ES-I3 (cell line): ENCODE measurements around the gene UBE2G2.

Source experiments
- H3K36me3 ChIP-seq: 2 replicates; pipeline ENCODE4 v1.6.1; 2013; ENCODE audit warnings: mild to moderate bottlenecking, low read length, control low read depth, moderate library complexity; ENCODE audit not compliant: insufficient read depth
- H3K4me1 ChIP-seq: 2 replicates; pipeline ENCODE4 v1.6.1; 2013; ENCODE audit warnings: mild to moderate bottlenecking, control low read depth, low read length; ENCODE audit not compliant: insufficient read depth
- H3K9ac ChIP-seq: 2 replicates; pipeline ENCODE4 v1.6.1; 2013; ENCODE audit warnings: low read depth, mild to moderate bottlenecking, low read length, moderate library complexity
- H3K9me3 ChIP-seq: 2 replicates; pipeline ENCODE4 v1.6.1; 2013; ENCODE audit warnings: mild to moderate bottlenecking, low read length, moderate library complexity; ENCODE audit not compliant: control insufficient read depth, insufficient read depth

Gene UBE2G2

DNA sequence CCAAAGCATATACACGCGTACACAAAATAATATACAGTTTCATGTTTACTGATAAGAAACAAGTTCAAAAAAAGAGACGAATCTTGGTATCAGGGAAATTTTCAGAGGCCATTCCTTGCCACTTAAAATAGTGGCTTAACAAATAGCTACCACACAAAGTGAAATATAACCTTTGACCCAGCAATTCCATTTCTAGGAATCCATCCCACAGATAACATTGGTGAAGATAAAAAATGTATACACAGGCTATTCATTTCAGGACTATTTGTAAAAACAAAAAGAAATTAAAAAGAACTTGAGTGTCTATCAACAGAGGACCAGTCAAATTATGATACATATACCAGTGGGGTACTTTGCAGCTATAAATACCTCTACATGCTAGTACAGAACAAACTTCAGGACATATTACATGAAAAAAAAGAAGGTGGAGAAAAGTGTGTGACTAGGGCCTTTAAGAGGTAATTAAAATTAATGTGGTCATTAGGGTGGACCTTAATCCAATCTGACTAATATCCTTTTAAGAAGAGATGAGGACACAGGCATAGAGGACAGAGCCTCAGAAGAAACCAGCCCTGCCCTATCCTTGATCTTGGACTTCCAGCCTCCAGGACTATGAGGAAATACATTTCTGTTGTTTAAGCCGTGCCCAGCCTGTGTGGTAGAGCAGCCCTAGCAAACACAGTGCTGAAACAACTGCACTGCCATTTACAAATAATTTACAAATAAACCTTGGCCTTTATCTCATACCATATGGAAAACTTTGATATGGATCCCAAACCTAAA, 7.8 kb downstream of the UBE2G2 start:
- Histone ChIP-seq H3K9me3 (no peaks in the 10 kb centered on the region), H3K9ac (no peak overlapping the region), H3K4me1 (peaks cover 7% of the 10 kb centered on the region; the same call in 1 of the 2 replicates), H3K36me3 (peaks cover 25% of the 10 kb centered on the region)

DNA sequence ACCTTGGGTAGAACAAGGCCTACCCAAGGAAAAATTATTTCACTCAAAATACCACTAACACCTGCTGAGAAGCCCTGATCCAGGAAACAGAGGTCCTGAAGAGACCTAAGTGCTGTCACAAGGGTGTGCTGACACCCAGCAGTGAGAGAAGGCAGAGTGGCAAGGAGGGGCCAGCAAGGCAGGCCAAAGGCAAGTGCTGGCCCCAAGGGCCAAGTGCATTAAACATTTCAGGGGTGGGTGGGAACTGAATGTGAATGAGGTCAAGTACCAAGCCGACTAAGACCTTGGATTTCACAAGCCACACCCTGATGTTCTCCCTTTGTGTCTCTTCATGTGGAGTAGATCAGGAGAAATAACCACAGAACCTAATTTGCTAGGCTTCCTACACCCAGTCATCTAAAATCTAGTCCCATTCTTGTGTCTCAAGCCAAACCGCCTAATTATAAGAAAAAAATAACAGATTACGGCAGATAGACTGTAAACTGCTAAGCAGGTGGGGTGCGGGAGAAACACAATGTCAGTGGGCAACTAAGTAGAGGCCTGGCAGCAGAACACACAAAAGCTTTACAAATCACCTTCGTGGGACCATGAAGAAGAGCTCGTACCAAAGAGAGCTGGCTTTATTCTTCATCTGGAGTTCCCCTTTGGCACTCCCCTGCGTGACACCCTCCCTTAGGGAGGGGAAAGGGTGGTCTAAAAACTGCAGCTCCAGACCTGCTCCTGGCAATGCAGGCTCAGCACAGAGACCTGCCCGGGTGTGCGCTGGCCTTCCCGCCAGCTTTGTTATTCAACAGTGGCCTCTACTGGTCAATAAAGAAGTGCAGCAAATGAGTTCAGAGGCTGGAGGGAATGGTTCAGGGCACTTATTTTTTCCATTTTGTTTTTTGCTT, 8.7 kb downstream of the UBE2G2 start:
- peaks cover 7% of the 10 kb centered on the region; the same call in 1 of the 2 replicates for H3K4me1 ChIP-seq
- no peak overlapping the region for H3K9ac ChIP-seq
- H3K36me3 ChIP-seq: peaks cover 17% of the 10 kb centered on the region
- no peaks in the 10 kb centered on the region for H3K9me3 ChIP-seq

DNA sequence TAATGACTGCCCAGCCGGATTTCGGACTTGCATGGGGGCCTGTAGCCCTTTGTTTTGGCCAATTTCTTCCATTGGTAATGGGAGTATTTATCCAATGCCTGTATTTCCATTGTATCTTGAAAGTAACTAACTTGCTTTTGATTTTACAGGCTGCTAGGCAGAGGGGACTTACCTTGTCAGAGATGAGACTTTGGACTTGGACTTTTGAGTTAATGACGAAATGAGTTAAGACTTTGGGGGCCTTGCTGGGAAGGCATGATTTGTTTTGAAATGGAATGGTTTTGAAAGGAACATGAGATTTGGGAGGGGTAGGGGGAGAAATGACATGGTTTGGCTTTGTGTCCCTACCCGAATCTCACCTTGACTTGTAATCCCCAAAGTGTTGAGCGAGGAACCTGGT, 9.6 kb downstream of the UBE2G2 start:
- Histone ChIP-seq H3K4me1 (peaks cover 7% of the 10 kb centered on the region; the same call in 1 of the 2 replicates), H3K9me3 (no peaks in the 10 kb centered on the region), H3K36me3 (peaks cover 17% of the 10 kb centered on the region), H3K9ac (no peak overlapping the region)

DNA sequence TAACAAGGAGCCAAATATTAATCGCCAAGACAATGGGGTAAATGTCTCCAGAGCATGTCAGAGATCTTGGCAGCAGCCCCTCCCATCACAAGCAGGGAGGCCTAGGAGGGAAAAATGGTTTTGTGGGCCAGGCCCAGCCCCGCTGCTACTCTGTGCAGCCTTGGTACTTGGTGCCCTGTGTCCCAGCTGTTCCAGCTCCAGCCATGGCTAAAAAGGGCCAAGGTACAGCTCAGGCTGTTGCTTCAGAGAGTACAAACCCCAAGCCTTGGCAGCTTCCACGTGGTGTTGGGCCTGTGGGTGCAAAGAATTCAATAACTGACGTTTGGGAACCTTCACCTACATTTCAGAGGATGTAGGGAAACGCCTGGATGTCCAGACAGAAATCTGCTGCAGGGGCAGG, 10.4 kb downstream of the UBE2G2 start:
- peaks cover 11% of the 10 kb centered on the region for H3K36me3 ChIP-seq
- peaks cover 7% of the 10 kb centered on the region; the same call in 1 of the 2 replicates for H3K4me1 ChIP-seq
- H3K9me3 ChIP-seq: no peaks in the 10 kb centered on the region
- H3K9ac ChIP-seq: no peak overlapping the region

DNA sequence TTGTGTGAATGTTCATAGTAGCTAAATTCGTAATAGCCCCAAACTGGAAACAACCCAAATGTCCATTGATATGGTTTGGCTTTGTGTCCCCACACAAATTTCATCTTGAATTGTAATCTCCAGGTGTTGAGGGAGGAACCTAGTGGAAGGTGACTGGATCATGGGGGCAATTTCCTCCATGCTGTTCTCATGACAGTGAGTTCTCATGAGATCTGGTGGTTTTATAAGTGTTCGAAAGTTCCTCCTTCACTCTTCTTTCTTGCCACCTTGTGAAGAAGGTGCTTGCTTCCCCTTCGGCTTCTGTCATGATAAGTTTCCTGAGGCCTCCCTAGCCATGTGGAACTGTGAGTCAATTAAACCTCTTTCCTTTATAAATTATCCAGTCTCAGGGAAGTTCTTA, 11.3 kb downstream of the UBE2G2 start:
- Histone ChIP-seq H3K9me3 (no peaks in the 10 kb centered on the region), H3K9ac (no peak overlapping the region), H3K4me1 (peaks cover 7% of the 10 kb centered on the region; the same call in 1 of the 2 replicates), H3K36me3 (peaks cover 11% of the 10 kb centered on the region)

DNA sequence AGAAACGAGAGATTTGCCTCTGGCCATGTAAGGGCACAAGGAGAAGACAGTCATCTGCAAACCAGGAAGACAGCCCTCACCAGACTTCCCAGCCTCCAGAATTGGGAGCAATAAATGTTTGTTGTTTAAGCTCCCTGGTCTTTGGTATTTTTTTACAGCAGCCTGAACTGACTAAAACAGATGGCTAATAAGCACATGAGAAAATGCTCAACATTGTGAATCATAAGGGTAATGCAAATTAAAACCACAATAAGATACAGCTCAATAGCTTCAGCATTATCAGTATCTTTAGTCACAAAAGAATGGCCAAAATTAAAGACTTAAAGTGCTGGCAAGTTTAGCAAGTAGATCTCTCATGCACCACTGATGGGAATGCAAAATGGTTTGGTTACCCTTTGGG, 11.7 kb downstream of the UBE2G2 start:
- Histone ChIP-seq H3K9ac (no peak overlapping the region), H3K9me3 (no peaks in the 10 kb centered on the region), H3K4me1 (peaks cover 7% of the 10 kb centered on the region; the same call in 1 of the 2 replicates), H3K36me3 (peaks cover 11% of the 10 kb centered on the region)

DNA sequence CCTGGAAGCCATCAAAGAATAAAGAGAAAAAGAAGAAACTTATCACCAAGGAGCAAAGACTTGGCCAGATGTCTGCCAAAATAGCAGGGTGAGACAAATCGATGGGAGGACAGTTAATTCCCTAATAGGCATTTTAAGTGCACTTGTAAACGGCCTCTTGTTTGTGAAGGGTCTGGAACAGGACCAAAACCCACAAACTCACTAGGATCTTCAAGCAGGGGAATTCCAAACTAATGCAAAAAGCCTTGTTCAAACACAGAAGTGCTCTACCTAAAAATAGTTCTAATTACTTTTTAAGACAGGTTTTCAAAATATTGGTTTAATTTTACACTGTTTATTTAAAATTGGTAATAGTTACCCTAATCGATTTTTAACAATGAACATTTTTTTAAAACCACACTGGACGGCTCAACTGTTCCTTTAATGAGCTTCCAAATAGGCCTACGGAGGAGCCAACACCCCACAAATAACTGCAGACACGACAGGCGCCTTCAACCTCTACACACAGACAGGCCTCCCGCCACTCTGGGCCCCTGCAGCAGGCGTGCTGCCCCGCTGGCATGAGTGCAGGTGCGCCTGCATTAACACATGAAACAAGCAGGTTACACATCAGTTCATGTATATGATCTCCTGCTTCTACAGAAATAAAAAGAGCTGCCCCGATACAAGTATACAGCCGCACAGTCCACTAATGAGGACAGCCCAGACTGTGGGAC, 15.8 kb downstream of the UBE2G2 start:
- Histone ChIP-seq H3K36me3 (peaks cover 5% of the 10 kb centered on the region; the same call in 1 of the 2 replicates), H3K4me1 (no peaks in the 10 kb centered on the region), H3K9ac (no peak overlapping the region)

DNA sequence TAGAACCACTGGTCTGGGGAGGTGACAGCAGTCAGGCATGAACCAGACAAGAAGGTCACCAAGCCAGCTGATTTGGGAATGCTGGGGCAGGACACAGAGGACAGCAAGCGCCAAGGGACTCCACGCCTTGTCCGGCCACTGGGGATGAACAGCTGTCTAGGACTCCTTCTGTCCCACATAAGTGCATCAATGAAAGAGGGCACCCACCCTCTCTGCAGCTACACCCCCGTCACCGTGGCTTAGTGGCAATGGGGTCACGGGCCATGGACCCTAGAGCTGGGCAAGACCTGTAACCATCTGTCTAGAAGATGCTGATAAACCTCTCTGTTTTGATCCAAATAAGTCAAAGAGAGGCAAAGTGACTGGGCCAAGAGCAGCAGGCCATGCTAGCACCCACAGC, 16.8 kb downstream of the UBE2G2 start:
- H3K36me3 ChIP-seq: peaks cover 1% of the 10 kb centered on the region; the same call in 1 of the 2 replicates
- H3K9ac ChIP-seq: no peak overlapping the region
- H3K9me3 ChIP-seq: no peaks in the 10 kb centered on the region
- H3K4me1 ChIP-seq: no peaks in the 10 kb centered on the region

More for the DNA sequence above, 15.8 kb downstream of the UBE2G2 start:
- no peaks in the 10 kb centered on the region for H3K9me3 ChIP-seq

DNA sequence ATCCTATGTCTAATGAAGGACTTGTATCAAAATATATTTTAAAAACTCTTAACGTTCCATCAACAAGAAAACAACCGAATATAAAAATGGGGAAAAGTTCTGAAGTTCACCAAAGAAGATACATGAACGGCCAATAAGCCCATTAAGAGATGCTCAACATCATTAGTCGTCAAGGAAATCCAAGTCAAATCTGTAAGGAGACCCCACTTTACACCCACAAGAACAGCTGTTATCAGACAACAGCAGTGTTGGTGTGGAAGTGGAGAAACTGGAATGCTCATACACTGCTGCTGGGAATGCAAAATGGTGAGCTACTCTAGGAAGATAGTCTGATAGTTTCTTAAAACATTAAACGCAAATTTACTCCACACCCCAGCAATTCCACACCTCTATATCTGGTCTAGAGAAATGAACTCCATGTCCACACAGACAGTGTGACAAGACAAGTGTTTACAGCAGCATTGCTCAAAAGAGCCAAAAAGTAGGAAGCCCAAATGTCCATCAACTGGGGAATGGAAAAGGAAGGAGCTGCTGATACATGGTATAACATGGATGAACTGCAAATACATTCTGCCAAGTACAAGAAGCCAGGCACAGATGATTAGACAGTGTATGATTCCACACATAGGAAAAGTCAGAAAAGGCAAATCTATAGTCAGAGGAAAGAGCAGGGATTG, 18.5 kb downstream of the UBE2G2 start:
- Histone ChIP-seq H3K9ac (no peak overlapping the region), H3K9me3 (no peaks in the 10 kb centered on the region), H3K36me3 (no peaks in the 10 kb centered on the region; the same call in 1 of the 2 replicates), H3K4me1 (no peaks in the 10 kb centered on the region)

DNA sequence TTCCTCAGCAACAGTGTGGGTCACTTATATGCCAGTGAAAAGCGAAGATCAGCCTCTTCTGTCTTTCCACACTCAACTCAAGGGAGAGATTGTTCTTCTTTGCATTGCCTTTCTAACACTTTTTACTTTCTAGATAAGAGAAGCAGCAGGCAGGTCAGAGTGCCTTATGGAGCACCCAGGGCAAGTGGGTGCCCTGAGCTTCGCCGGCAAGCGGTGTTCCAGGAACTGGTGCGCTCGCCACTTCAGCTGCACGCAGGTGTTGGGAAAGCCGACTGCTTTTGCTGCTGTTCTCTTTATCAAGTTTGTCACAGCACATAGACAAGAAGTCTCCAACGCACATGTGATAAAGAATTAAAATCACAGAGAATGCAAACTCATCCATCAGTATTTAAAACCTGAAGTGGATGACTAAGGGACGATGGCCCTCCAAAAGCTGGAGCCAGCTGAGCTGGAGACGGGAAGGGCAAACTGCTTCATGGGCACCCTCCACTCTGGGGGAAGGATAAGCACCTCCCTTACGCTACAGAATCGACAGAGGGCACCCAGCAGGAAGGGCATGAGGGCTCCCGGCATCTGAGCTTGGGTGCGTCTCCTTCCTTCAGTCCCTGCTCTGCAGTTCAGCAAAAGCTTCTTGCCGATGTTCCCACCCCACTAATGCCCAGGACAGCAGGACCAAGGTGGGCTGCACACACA, 20.7 kb downstream of the UBE2G2 start:
- H3K9me3 ChIP-seq: no peaks in the 10 kb centered on the region
- no peak overlapping the region for H3K9ac ChIP-seq
- no peaks in the 10 kb centered on the region for H3K4me1 ChIP-seq
- peaks cover 4% of the 10 kb centered on the region; the same call in 1 of the 2 replicates for H3K36me3 ChIP-seq

DNA sequence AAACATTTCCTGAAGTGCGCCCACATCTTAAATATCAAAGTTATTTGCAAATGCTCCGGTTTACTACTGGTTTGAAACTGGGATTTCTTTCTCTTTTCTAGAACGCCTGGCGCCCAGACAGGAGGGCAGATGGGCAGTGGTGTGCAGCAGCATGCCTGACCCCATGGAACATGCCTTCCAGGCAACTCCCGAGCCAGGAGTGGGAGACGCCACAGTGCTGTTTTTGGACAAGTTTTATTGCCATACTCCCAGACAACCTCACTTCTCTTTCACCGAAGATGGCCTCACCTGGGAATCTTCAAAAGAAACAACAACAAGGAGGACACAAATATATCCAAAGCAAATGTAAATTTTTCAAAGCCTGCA, 21.5 kb downstream of the UBE2G2 start:
- Histone ChIP-seq H3K4me1 (no peaks in the 10 kb centered on the region), H3K9ac (no peak overlapping the region), H3K9me3 (no peaks in the 10 kb centered on the region), H3K36me3 (0 out of 2 replicates have a peak, but pooled peaks cover 4% of the 10 kb centered on the region)

DNA sequence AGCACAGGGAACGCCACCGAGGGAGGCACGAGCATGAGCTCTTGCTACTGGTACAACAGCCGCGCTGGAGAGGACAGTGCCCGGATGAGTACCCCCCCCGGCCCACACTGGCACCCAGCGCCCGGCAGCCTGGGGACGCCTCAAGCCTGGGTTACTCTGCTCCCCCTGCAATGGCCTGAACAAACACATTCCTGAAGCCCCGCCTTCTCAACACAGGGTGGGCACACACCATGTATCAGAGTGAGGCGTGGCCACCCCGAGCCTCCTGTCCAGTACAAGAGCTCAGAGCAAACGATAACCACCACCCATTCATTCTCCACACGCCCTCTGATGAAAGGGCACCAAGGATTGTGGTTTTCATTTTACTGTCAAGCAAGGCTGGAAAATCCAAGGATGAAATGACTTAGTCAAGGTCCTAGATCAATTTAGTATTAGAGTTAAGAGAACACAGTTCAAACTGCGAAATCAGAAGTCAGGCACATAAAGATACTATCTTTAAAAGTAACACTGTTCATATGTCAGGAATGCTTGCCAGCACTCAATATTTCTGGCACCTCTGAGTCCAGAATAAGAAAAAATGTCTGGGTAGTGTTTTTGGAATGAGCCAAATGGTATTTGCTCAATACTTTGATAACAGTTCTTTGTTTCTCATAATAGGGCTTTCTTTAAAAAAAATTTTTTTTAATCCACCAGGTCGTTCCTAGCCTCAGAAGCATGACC, 22.0 kb downstream of the UBE2G2 start:
- no peak overlapping the region for H3K9ac ChIP-seq
- H3K9me3 ChIP-seq: no peaks in the 10 kb centered on the region
- 0 out of 2 replicates have a peak, but pooled peaks cover 7% of the 10 kb centered on the region for H3K36me3 ChIP-seq
- no peaks in the 10 kb centered on the region for H3K4me1 ChIP-seq

DNA sequence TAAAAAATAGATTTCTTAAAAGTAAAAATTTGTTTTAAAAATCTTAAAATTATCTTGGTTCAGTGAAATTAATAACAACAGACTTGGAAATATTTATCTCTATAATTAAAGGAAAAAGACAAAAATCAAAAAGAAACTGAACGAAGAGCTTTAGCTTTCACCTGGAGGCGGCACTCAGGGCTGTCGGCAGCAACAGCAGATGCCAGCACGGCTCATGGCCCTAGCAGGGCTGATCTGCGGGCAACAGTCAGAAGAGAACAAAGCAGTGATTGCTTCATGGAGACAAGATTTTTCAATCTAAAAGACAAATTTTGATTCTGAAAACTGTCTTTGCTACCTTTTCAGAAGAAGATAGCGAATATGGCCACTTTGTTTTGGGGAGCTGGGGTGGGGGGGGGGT, 22.6 kb downstream of the UBE2G2 start:
- Histone ChIP-seq H3K36me3 (0 out of 2 replicates have a peak, but pooled peaks cover 10% of the 10 kb centered on the region), H3K4me1 (no peaks in the 10 kb centered on the region), H3K9ac (no peak overlapping the region), H3K9me3 (no peaks in the 10 kb centered on the region)
